PC-9 (cell line): Measurements from ENCODE around the gene CHAD. TPM values are rescaled to one million over a fixed set of nuclear protein-coding genes. Genes with fewer than 3 reads are reported as not detected.

ENCODE experiments used
- BruUV-seq: library from RNA; stranded (reverse); fragments of 400-500 nt; replicated peaks from 2 replicates; lab custom pipeline; 2021; lab: Mats Ljungman, UMichigan
- CTCF ChIA-PET: fragments of 300-600 bp; sonication (Branson Sonifier 250); formaldehyde crosslinking; loops from one replicate; lab custom pipeline; 2022; ENCODE audit warnings: antibody characterized with exemption; lab: Charles Lee
- POLR2A ChIA-PET: fragments of 300-600 bp; sonication (Branson Sonifier 250); formaldehyde crosslinking; loops from one replicate; lab custom pipeline; 2022; ENCODE audit warnings: antibody characterized with exemption; ENCODE audit not compliant: unreplicated experiment; lab: Charles Lee
- DNase-seq, 2 experiments: peaks; one replicate each; pipeline versions ENCODE4 v3.0.0 to v3.0.0-alpha.2; 2015 to 2022; ENCODE audit warnings: mixed read lengths in 1 of 2
- H2AFZ ChIP-seq: fragments of 200-600 bp; sonication (generic); 2 replicates; pipeline ENCODE4 v1.8.1; 2017; ENCODE audit warnings: antibody characterized with exemption
- H3F3A ChIP-seq: fragments of 200-600 bp; sonication (generic); 2 replicates; pipeline ENCODE4 v1.8.1; 2017; ENCODE audit warnings: antibody characterized with exemption, mild to moderate bottlenecking, low read depth; ENCODE audit not compliant: insufficient read depth
- H3K27ac ChIP-seq: fragments of 200-600 bp; sonication (generic); 2 replicates; pipeline ENCODE4 v1.6.1; 2016; ENCODE audit warnings: mixed run types
- H3K27me3 ChIP-seq: fragments of 200-600 bp; sonication (generic); 2 replicates; pipeline ENCODE4 v1.6.1; 2016; ENCODE audit warnings: low read depth, mixed run types; ENCODE audit not compliant: insufficient read depth
- H3K36me3 ChIP-seq: fragments of 200-600 bp; sonication (generic); 2 replicates; pipeline ENCODE4 v1.6.1; 2016; ENCODE audit warnings: low read depth, mixed run types
- H3K4me1 ChIP-seq: fragments of 200-600 bp; sonication (generic); replicated peaks from 2 replicates; pipeline ENCODE4 v1.6.1; 2016; ENCODE audit warnings: mixed run types; ENCODE audit not compliant: insufficient read depth
- H3K4me2 ChIP-seq: fragments of 200-600 bp; sonication (generic); 2 replicates; pipeline ENCODE4 v1.6.1; 2017; ENCODE audit warnings: mixed run types
- H3K4me3 ChIP-seq: fragments of 200-600 bp; sonication (generic); 2 replicates; pipeline ENCODE4 v1.6.1; 2016; ENCODE audit warnings: mixed run types
- H3K79me2 ChIP-seq: fragments of 200-600 bp; sonication (generic); 2 replicates; pipeline ENCODE4 v1.6.1; 2017; ENCODE audit warnings: low read depth, mixed run types
- H3K9me2 ChIP-seq: fragments of 200-600 bp; sonication (generic); 2 replicates; pipeline ENCODE4 v1.8.1; 2017; ENCODE audit warnings: mild to moderate bottlenecking; ENCODE audit not compliant: insufficient read depth
- H3K9me3 ChIP-seq: fragments of 200-600 bp; sonication (generic); 2 replicates; pipeline ENCODE4 v1.8.1; 2016; ENCODE audit warnings: low read depth; ENCODE audit not compliant: insufficient read depth
- H4K20me1 ChIP-seq: fragments of 200-600 bp; sonication (generic); 2 replicates; pipeline ENCODE4 v1.8.1; 2017; ENCODE audit not compliant: insufficient read depth
- CTCF ChIP-seq: fragments of 200-600 bp; sonication (generic); conservative IDR thresholded peaks from 2 replicates; pipeline ENCODE4 v1.6.1; 2017; ENCODE audit warnings: mixed run types, antibody characterized with exemption, mild to moderate bottlenecking, moderate library complexity
- EZH2 ChIP-seq: fragments of 200-600 bp; sonication (generic); IDR thresholded peaks from 2 replicates; pipeline ENCODE4 v1.8.0; 2017; ENCODE audit warnings: antibody characterized with exemption, low read depth
- intact Hi-C: fragments of 100-400 bp; cut with micrococcal nuclease; formaldehyde crosslinking; loops from one replicate; pipeline ENCODE4 v1.10.0; 2022; ENCODE audit not compliant: unreplicated experiment
- total RNA-seq: library from RNA; stranded (reverse); gene quantifications from 2 replicates; pipeline ENCODE4 v1.2.3, GENCODE V29; 2021

The CHAD gene
- total RNA-seq, 1 experiment from 2014 or later = not detected

- Histone ChIP-seq H3K36me3 (peaks cover 18% of the 10 kb centered on the region; the same call in 1 of the 2 replicates), H2AFZ (no peak overlapping the region), H4K20me1 (no peaks in the 10 kb centered on the region), H3K27ac (no peak overlapping the region), H3F3A (peaks cover 31% of the 10 kb centered on the region; the same call in 1 of the 2 replicates), H3K4me1 (peaks cover 25% of the 10 kb centered on the region), H3K27me3 (no peaks in the 10 kb centered on the region), H3K9me2 (no peaks in the 10 kb centered on the region), H3K4me3 (no peak overlapping the region), H3K4me2 (no peak overlapping the region), H3K79me2 (0 out of 2 replicates have a peak, but pooled peaks cover 12% of the 10 kb centered on the region), H3K9me3 (no peaks in the 10 kb centered on the region)
- no peak for DNase-seq
- CTCF ChIA-PET = no interaction called here
- POLR2A ChIA-PET = no interaction called here
- intact Hi-C loops = no loop called here
- TSS peak; percentile 11 for BruUV-seq
- TF ChIP-seq EZH2 = no peak
- no peak for TF ChIP-seq CTCF
These were observed 6.2 kb downstream of the CHAD start for GRCh38 chr17:50462446-50462845.

GRCh38 chr17:50461550-50462132 lies 7.0 kb downstream of the CHAD start:
- no peak overlapping the region for H2AFZ ChIP-seq
- CTCF ChIA-PET = no interaction called here
- 0 out of 2 replicates have a peak, but pooled peaks cover 12% of the 10 kb centered on the region for H3K79me2 ChIP-seq
- no peak overlapping the region for H3K27ac ChIP-seq
- no peaks in the 10 kb centered on the region for H4K20me1 ChIP-seq
- intact Hi-C loops = no loop called here
- peaks cover 26% of the 10 kb centered on the region for H3K4me1 ChIP-seq
- no peak for DNase-seq
- H3K4me2 ChIP-seq = no peak overlapping the region
- TF ChIP-seq CTCF (no peak), EZH2 (no peak)
- no peaks in the 10 kb centered on the region for H3K9me3 ChIP-seq
- no peaks in the 10 kb centered on the region for H3K9me2 ChIP-seq
- peaks cover 29% of the 10 kb centered on the region; the same call in 1 of the 2 replicates for H3F3A ChIP-seq
- POLR2A ChIA-PET = no interaction called here
- H3K27me3 ChIP-seq = no peaks in the 10 kb centered on the region
- no peak overlapping the region for H3K4me3 ChIP-seq
- peaks cover 25% of the 10 kb centered on the region for H3K36me3 ChIP-seq
- BruUV-seq = no TSS peak

GRCh38 chr17:50460831-50461526 lies 7.7 kb downstream of the CHAD start:
- no peaks in the 10 kb centered on the region for H4K20me1 ChIP-seq
- no peaks in the 10 kb centered on the region for H3K9me2 ChIP-seq
- H3K4me1 ChIP-seq = peaks cover 26% of the 10 kb centered on the region
- no TSS peak for BruUV-seq
- H3K36me3 ChIP-seq = peaks cover 25% of the 10 kb centered on the region
- peaks cover 25% of the 10 kb centered on the region; the same call in 1 of the 2 replicates for H3F3A ChIP-seq
- no peak for DNase-seq
- ChIA-PET POLR2A (no interaction called here), CTCF (no interaction called here)
- H3K4me2 ChIP-seq = no peak overlapping the region
- H3K4me3 ChIP-seq = no peak overlapping the region
- no peak overlapping the region for H2AFZ ChIP-seq
- H3K27ac ChIP-seq = no peak overlapping the region
- TF ChIP-seq CTCF = no peak
- TF ChIP-seq EZH2 = no peak
- peaks cover 13% of the 10 kb centered on the region; the same call in 1 of the 2 replicates for H3K79me2 ChIP-seq
- intact Hi-C loops = no loop called here
- no peaks in the 10 kb centered on the region for H3K27me3 ChIP-seq
- no peaks in the 10 kb centered on the region for H3K9me3 ChIP-seq
